Tracheal epithelial cell (primary cell): ENCODE data around the gene POC1A. TPM values are rescaled to one million over a fixed set of nuclear protein-coding genes. Genes with fewer than 3 reads are reported as not detected.

Source experiments
- total RNA-seq: library from RNA; depleted of rRNA; stranded (reverse); fragments of >200 nt; gene quantifications from 2 replicates; pipeline ENCODE4 v1.2.1, GENCODE V29; 2014

Gene POC1A
- total RNA-seq = 0.85 and 2.2 TPM in 2 replicates

GRCh38 chr3:52154135-52155094 lies at the start of gene POC1A:
TSS of gene POC1A (minus strand) at chr3:52154423. CDS start at chr3:52154372, 51 bp downstream.

GRCh38 chr3:52197842-52198625 lies 43.8 kb upstream of the POC1A start, which contains the start of gene ALAS1:
TSS of gene ALAS1 (plus strand) at chr3:52198160. CDS start at chr3:52199242, 1,082 bp downstream.

DNA sequence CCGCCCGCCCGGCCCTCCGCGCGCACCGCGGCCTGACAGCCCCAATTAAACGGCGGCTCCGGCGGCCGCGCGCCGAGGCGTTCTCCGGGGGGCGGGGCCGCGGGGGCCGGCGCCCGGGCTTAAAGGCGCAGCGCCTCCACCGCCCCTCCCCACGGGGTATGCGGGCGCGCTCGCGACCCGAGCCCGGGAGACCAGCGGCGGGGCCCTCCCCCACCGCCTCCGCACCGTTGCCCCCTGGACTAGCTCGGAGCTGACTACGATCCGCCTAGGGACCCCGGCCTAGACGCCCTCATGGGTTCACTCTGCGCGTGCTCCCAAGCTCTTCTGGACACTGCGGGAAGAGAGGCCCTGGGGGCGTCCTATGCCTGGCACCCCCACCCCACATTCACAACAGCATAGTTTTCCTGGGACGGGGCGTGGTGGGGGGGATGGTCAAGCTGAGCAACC lies 97.7 kb downstream of the POC1A start, which contains the start of gene DUSP7:
TSS of gene DUSP7 (minus strand) at position 51 of the 447 bp plus-strand sequence. CDS start 205 bp downstream, outside the sequence.

Other genes starting within 250 kb of the POC1A start
- 57.5 and 74.0 TPM in 2 replicates for gene RRP9, start 212.5 kb downstream of the POC1A start, total RNA-seq
- 7.7 and 15.9 TPM in 2 replicates for gene PARP3, start 212.1 kb downstream of the POC1A start, total RNA-seq
- not detected in 2 replicates for gene GPR62, start 199.0 kb downstream of the POC1A start, total RNA-seq
- gene PCBP4, start 187.0 kb downstream of the POC1A start, total RNA-seq = 30.1 and 39.8 TPM in 2 replicates
- gene ABHD14B, start 180.4 kb downstream of the POC1A start, total RNA-seq = 19.5 and 23.0 TPM in 2 replicates
- gene ABHD14A, start 179.4 kb downstream of the POC1A start, total RNA-seq = 3.2 and 6.3 TPM in 2 replicates
- gene ACY1, start 170.9 kb downstream of the POC1A start, total RNA-seq = 84.0 and 137 TPM in 2 replicates
- 1,575 and 1,891 TPM in 2 replicates for gene RPL29, start 158.5 kb downstream of the POC1A start, total RNA-seq
- 102 and 110 TPM in 2 replicates for gene DUSP7, start 97.9 kb downstream of the POC1A start, total RNA-seq
- gene ALAS1, start 43.7 kb upstream of the POC1A start, total RNA-seq = 36.2 and 44.1 TPM in 2 replicates
- gene TLR9, start 71.2 kb upstream of the POC1A start, total RNA-seq = under 0.01 TPM in 1 of 2 replicates, not detected in the other
- gene TWF2, start 84.7 kb upstream of the POC1A start, total RNA-seq = 57.1 and 97.1 TPM in 2 replicates
- 3.4 and 6.0 TPM in 2 replicates for gene PPM1M, start 91.3 kb upstream of the POC1A start, total RNA-seq
- gene WDR82, start 124.2 kb upstream of the POC1A start, total RNA-seq = 54.9 and 62.7 TPM in 2 replicates
- 3.4 and 5.8 TPM in 2 replicates for gene GLYCTK, start 133.4 kb upstream of the POC1A start, total RNA-seq
- 0.85 and 0.96 TPM in 2 replicates for gene DNAH1, start 161.9 kb upstream of the POC1A start, total RNA-seq